ENCODE measurements around the gene APOL3.

APOL3 gene

DNA sequence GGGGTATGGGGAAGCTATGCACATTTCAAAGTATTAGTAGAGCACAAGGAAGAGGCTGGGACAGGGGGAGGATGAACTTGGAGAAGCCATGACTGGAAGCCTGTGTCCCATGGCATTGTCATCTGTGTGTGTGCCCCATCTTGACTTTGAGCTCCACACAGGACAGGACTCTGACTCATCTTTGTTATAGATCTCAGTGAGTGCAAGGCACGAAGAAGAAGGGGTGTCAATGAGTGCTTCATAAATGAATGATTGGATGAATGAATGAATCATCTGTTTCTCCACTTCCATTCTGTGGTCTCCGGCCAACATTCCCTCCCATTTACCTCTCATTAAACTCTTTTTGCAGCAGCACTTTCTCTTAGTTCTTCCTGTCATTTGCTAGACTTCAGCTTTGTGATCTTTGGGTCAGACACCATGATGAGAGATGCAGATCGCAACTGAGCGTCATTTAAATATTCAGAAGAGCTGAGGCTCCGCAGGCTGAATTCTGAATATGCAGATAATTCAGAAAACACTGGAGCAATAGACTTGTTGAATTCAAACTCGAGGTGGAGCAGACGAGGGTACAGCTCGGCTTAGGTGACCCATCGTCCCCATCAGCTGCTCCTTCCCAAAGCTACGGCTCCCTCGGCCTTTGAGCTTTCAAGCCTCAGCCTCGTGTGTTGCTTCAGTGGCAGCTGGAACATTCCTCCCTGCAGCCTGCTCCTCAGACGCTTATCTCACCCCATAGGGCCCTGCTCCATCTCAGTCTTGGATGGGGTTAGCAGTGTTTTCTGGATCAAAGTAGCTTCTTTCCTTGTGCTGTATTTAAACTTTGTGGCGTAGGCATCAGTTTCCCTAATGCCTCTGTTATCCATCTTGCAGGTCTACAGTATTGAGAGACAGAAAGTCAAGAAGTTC, 30.8 kb downstream of the APOL3 start:
- CTCF ChIA-PET: interaction anchor here (0.6 to 2.5 kb wide), 3 partner anchors 12 to 64 kb away, joined by 3 to 8 read pairs (median 4); no protein-coding TSS in a partner anchor
- TF ChIP-seq, protein P1, sequence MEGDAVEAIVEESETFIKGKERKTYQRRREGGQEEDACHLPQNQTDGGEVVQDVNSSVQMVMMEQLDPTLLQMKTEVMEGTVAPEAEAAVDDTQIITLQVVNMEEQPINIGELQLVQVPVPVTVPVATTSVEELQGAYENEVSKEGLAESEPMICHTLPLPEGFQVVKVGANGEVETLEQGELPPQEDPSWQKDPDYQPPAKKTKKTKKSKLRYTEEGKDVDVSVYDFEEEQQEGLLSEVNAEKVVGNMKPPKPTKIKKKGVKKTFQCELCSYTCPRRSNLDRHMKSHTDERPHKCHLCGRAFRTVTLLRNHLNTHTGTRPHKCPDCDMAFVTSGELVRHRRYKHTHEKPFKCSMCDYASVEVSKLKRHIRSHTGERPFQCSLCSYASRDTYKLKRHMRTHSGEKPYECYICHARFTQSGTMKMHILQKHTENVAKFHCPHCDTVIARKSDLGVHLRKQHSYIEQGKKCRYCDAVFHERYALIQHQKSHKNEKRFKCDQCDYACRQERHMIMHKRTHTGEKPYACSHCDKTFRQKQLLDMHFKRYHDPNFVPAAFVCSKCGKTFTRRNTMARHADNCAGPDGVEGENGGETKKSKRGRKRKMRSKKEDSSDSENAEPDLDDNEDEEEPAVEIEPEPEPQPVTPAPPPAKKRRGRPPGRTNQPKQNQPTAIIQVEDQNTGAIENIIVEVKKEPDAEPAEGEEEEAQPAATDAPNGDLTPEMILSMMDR (IDR thresholded peaks at IDR 0.05; ENCODE audit: control extremely low read depth, extremely low read depth, low read depth, missing control alignments): no peak
- POLR2A ChIA-PET: no interaction called here
- DNase-seq (ENCODE audit: extremely low spot score): no peak

DNA sequence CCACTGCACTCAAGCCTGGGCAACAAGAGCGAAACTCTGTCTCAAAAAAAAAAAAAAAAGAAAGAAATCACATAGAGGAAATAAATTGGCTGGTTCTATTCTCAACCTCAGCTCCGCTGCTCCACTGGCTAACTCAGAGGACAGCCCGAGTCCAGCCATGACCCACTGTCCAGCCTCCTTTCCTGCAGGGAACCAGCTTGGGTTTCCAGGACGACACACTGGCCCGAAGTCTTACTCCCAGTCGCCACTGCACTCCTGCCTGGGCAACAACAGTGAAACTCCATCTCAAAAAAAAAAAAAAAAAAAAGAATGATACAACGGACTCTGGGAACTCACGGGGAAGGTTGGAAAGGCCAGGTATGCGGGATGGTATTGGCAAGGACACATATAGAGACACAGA, 31.5 kb downstream of the APOL3 start:
- CTCF ChIA-PET: interaction anchor here (1.6 to 2.5 kb wide), 2 partner anchors 16 to 64 kb away, joined by 4 to 8 read pairs; no protein-coding TSS in a partner anchor
- POLR2A ChIA-PET: no interaction called here
- no peak for DNase-seq (ENCODE audit: extremely low spot score)
- TF ChIP-seq, protein P1 (IDR thresholded peaks at IDR 0.05; ENCODE audit: control extremely low read depth, extremely low read depth, low read depth, missing control alignments): no peak

DNA sequence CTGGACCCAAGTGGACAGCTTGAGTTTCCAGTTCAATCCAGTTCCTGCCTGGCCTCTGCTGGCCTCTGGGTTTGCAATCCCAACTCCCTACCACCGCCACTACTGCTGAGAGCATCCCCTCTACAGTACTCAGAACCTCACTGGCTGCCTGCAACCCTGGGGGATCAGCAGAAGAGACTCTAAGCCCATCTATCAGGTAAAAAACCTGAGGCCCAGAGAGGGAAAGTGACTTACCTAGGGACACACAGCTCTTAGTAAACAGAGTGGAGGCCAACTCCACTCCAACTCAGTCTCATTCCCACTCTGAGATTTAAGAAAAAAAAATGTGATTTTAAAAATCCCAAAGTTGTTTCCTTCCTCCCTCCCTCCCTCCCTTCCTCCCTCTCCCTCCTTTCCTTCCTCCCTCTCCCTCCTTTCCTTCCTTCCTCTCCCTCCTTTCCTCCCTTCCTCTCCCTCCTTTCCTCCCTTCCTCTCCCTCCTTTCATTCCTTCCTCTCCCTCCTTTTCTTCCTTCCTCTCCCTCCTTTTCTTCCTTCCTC, 34.5 kb downstream of the APOL3 start:
- TF ChIP-seq, protein P1 (IDR thresholded peaks at IDR 0.05; ENCODE audit: control extremely low read depth, extremely low read depth, low read depth, missing control alignments): no peak
- POLR2A ChIA-PET: no interaction called here
- no peak for DNase-seq (ENCODE audit: extremely low spot score)
- CTCF ChIA-PET: interaction anchor here (1.1 to 4.3 kb wide), 5 partner anchors 10 to 204 kb away, joined by 3 to 32 read pairs (median 5); no protein-coding TSS in a partner anchor

DNA sequence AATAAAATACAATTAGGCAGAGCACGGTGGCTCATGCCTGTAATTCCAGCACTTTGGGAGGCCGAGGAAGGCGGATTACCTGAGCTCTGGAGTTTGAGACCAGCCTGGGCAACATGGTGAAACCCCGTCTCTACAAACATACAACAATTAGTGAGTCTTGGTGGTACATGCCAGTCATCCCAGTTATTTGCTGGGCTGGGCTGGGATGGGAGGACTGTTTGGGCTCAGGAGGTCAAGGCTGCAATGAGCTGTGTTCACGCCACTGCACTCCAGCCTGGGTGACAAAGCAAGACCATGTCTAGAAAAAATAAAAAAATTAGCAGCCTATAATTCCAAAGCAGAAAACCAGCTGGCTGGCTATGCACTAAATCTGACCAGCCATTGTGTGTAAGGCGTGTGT, 35.1 kb downstream of the APOL3 start:
- TF ChIP-seq, protein P1 (IDR thresholded peaks at IDR 0.05; ENCODE audit: control extremely low read depth, extremely low read depth, low read depth, missing control alignments): no peak
- CTCF ChIA-PET: interaction anchor here (1.1 to 4.3 kb wide), 10 partner anchors 11 to 498 kb away, joined by 3 to 32 read pairs (median 6); no protein-coding TSS in a partner anchor
- POLR2A ChIA-PET: no interaction called here
- DNase-seq (ENCODE audit: extremely low spot score): no peak

DNA sequence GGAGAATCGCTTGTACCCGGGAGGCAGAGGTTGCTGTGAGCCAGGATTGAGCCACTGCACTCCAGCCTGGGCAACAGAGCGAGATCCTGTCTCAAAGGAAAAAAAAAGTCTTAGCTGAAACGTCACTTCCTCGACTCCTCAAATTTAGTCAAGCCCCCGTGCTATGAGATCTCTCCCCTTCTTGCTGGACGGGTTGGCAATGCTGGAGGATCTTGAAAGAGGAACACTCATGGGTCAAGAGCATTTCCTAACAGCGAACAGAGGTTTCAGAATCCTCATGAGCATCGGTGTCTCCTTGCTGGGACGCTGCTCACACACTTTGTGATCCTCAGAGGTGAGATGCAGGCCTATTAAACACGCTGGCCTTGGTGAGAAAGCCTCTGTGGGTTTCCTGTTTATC, 35.9 kb downstream of the APOL3 start:
- ChIA-PET POLR2A (no interaction called here), CTCF (interaction anchor here (0.7 to 4.3 kb wide), 25 partner anchors 9 to 1037 kb away, joined by 3 to 32 read pairs (median 4); no protein-coding TSS in a partner anchor)
- TF ChIP-seq, protein P1 (IDR thresholded peaks at IDR 0.05; ENCODE audit: control extremely low read depth, extremely low read depth, low read depth, missing control alignments): no peak
- DNase-seq (ENCODE audit: extremely low spot score): no peak
